NCI-H1417 treated with DMSO at 0.1 percent for 48 hours (cell line): Measurements from ENCODE around the gene CHMP6.

ENCODE experiments used
- DNase-seq: peaks from one replicate; lab custom pipeline; 2025; lab: John Stamatoyannopoulos, UW

Gene CHMP6

GRCh38 chr17:80992077-80992947 is 671 bp downstream of the CHMP6 start:
- DNase-seq, result no peak

GRCh38 chr17:80992948-80993624 is 1.4 kb downstream of the CHMP6 start:
- DNase-seq, result no peak

- DNase-seq, result no peak
Observed at GRCh38 chr17:80995131-80995530, 3.5 kb downstream of the CHMP6 start.

GRCh38 chr17:80996422-80997305 is 5.0 kb downstream of the CHMP6 start:
- no peak for DNase-seq

- DNase-seq, result no peak
Observed at GRCh38 chr17:80997424-80998117, 5.9 kb downstream of the CHMP6 start.

GRCh38 chr17:80998118-80998747 is 6.6 kb downstream of the CHMP6 start:
- no peak for DNase-seq

GRCh38 chr17:80998748-80999535 is 7.3 kb downstream of the CHMP6 start:
- DNase-seq, result no peak

- DNase-seq, result no peak
Observed at GRCh38 chr17:80999536-81000333, 8.1 kb downstream of the CHMP6 start.

GRCh38 chr17:81000334-81000630 is 8.6 kb downstream of the CHMP6 start:
- DNase-seq, result no peak

GRCh38 chr17:81000631-81001357 is 9.2 kb downstream of the CHMP6 start:
- no peak for DNase-seq

- DNase-seq, result no peak
Observed at GRCh38 chr17:81002013-81002384, 10.4 kb downstream of the CHMP6 start.

GRCh38 chr17:81002409-81003361 is 11.0 kb downstream of the CHMP6 start:
- DNase-seq, result peak; percentile 36

- DNase-seq, result no peak
Observed at GRCh38 chr17:81003711-81004475, 12.3 kb downstream of the CHMP6 start.

- no peak for DNase-seq
Observed at GRCh38 chr17:81006891-81007290, 15.2 kb downstream of the CHMP6 start.

GRCh38 chr17:81008140-81008539 is 16.5 kb downstream of the CHMP6 start:
- DNase-seq, result no peak

- DNase-seq, result no peak
Observed at GRCh38 chr17:81009136-81009535, 17.5 kb downstream of the CHMP6 start.

GRCh38 chr17:81010935-81011334 is 19.3 kb downstream of the CHMP6 start:
- no peak for DNase-seq
